ENCODE measurements around the gene AKT1. TPM values are rescaled to one million over a fixed set of nuclear protein-coding genes. Genes with fewer than 3 reads are reported as not detected.

Gene AKT1
- total RNA-seq, 2 donors from 2014 or later = 158 to 162 TPM

DNA sequence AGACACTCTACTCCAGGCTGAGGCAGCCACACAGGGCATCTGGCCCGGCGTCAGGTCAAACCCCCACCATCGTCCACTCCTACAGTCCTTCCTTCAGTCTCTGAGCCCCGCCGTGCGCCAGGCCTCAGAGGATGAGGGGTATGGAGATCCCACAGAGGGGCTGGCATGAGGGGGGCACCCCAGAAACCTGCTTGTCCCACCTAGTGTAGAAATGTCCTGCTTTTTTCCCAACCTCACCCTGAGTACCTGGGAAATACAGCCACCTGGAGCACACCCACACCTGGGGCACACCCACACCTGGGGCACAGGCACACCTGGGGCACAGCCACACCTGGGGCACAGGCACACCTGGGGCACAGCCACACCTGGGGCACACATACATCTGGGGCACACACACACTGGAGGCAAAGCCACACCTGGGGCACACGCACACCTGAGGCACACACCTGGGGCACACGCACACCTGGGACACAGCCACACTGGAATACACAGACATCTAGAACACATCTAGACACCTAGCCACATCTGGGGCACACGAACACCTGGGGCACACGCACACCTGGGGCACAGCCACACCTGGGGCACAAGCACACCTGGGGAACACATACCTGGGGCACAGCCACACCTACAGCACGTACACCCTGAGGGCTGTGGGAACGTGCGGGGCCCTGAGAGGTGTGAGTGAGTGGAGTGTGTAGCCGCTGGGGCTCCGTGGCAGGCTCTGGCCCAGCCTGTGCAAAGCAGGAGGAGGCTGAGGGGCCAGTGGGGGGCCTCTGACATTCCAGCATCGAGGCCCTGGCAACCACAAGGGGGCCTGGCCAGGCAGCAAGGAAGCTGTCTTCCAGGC, 18.4 kb downstream of the AKT1 start:
- TF ChIP-seq, protein P1, sequence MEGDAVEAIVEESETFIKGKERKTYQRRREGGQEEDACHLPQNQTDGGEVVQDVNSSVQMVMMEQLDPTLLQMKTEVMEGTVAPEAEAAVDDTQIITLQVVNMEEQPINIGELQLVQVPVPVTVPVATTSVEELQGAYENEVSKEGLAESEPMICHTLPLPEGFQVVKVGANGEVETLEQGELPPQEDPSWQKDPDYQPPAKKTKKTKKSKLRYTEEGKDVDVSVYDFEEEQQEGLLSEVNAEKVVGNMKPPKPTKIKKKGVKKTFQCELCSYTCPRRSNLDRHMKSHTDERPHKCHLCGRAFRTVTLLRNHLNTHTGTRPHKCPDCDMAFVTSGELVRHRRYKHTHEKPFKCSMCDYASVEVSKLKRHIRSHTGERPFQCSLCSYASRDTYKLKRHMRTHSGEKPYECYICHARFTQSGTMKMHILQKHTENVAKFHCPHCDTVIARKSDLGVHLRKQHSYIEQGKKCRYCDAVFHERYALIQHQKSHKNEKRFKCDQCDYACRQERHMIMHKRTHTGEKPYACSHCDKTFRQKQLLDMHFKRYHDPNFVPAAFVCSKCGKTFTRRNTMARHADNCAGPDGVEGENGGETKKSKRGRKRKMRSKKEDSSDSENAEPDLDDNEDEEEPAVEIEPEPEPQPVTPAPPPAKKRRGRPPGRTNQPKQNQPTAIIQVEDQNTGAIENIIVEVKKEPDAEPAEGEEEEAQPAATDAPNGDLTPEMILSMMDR (IDR thresholded peaks at IDR 0.05) = no peak
- Histone ChIP-seq H3K4me1 (ENCODE audit: control insufficient read depth in 1 of 2, low read depth in 2 of 2) (no peaks in the 10 kb centered on the region), H3K4me3 (no peak overlapping the region), H3K36me3 (peaks cover 37% of the 10 kb centered on the region), H3K27ac (no peak overlapping the region), H3K27me3 (replicated peaks; ENCODE audit: insufficient read depth) (no peaks in the 10 kb centered on the region), H3K9me3 (no peaks in the 10 kb centered on the region)
- DNase-seq (ENCODE audit: low spot score) (no peak), ATAC-seq (ENCODE audit: insufficient number of reproducible peaks, low FRiP score, low read depth) (no peak)

DNA sequence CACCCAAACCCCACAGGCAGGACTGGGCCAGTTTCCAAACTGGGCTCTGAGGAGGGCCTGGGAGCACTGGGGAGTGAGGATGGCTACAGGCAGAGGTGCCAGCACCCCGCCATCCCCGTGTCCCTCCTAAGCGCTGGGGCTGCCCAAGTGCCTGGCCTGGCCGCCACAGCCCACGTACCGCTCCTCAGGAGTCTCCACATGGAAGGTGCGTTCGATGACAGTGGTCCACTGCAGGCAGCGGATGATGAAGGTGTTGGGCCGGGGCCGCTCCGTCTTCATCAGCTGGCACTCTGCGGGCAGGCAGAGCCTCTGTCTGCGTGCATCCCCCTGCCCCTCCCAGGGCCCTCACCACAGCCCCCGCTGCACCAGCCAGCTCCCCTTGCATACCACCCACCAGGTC, 19.1 kb downstream of the AKT1 start:
- Histone ChIP-seq H3K27ac (no peak overlapping the region), H3K4me3 (no peak overlapping the region), H3K27me3 (replicated peaks; ENCODE audit: insufficient read depth) (no peaks in the 10 kb centered on the region), H3K9me3 (no peaks in the 10 kb centered on the region), H3K36me3 (peaks cover 44% of the 10 kb centered on the region), H3K4me1 (ENCODE audit: control insufficient read depth in 1 of 2, low read depth in 2 of 2) (no peaks in the 10 kb centered on the region)
- ATAC-seq (ENCODE audit: insufficient number of reproducible peaks, low FRiP score, low read depth) = no peak
- no peak for DNase-seq (ENCODE audit: low spot score)
- TF ChIP-seq, protein P1 (IDR thresholded peaks at IDR 0.05) = no peak

DNA sequence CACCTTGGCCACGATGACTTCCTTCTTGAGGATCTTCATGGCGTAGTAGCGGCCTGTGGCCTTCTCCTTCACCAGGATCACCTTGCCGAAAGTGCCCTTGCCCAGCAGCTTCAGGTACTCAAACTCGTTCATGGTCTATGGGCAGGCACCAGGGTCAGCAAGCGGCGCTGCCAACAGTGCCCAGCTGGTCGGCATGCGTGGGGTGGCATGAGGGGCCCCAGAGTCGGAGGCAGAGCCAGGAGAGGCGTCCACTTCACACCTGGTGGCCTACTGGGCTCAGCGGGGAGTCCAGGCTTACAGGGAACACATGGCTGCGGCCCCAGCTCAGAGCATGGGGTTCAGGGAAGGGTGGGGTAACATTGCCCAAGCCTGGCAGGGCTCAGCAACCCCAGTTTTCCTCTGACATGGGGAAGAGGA, 20.5 kb downstream of the AKT1 start:
- H3K27me3 ChIP-seq (replicated peaks; ENCODE audit: insufficient read depth) = no peaks in the 10 kb centered on the region
- H3K4me3 ChIP-seq = no peak overlapping the region
- no peak for DNase-seq (ENCODE audit: low spot score)
- no peaks in the 10 kb centered on the region for H3K9me3 ChIP-seq
- peaks cover 49% of the 10 kb centered on the region for H3K36me3 ChIP-seq
- H3K27ac ChIP-seq = no peak overlapping the region
- TF ChIP-seq, protein P1 (IDR thresholded peaks at IDR 0.05) = no peak
- no peaks in the 10 kb centered on the region for H3K4me1 ChIP-seq (ENCODE audit: control insufficient read depth in 1 of 2, low read depth in 2 of 2)
- ATAC-seq (ENCODE audit: insufficient number of reproducible peaks, low FRiP score, low read depth) = no peak

DNA sequence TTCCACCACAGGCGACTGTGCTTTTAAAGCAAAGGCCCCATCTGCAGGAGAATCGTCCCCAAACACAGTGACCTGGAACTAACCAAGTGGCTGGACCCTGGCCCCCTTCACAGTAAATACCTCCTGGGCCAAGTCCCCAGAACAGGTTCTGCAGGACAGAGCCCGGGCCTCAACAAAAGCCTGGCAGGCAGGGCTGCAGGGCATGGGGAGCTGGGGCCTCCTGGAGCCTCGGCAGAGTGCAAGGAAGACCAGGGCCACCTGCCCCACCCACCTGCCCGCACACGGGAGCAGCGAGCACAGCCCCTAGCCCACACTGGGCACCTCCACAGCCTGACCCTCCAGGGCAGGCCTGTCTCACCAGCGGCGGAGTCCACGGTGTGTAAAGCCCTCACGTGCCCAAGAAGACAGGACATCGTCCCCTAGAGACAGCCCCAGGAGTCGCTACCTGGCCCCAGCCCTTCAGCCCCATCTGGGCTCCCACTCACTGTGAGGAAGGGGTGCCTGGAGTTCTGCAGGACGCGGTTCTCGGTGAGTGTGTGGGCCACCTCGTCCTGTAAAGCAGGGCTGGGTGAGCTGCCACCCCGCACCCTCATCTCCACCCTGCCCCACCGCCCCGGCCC, 21.0 kb downstream of the AKT1 start:
- DNase-seq (ENCODE audit: low spot score) = no peak
- H3K9me3 ChIP-seq = no peaks in the 10 kb centered on the region
- TF ChIP-seq, protein P1 (IDR thresholded peaks at IDR 0.05) = no peak
- H3K36me3 ChIP-seq = peaks cover 43% of the 10 kb centered on the region
- no peak overlapping the region for H3K4me3 ChIP-seq
- no peaks in the 10 kb centered on the region for H3K4me1 ChIP-seq (ENCODE audit: control insufficient read depth in 1 of 2, low read depth in 2 of 2)
- H3K27me3 ChIP-seq (replicated peaks; ENCODE audit: insufficient read depth) = no peaks in the 10 kb centered on the region
- ATAC-seq (ENCODE audit: insufficient number of reproducible peaks, low FRiP score, low read depth) = no peak
- H3K27ac ChIP-seq = no peak overlapping the region
